ENCODE measurements around the gene ZDHHC20.

- no peak for TF ChIP-seq POLR2A (IDR thresholded peaks at IDR 0.05)
- TF ChIP-seq, protein P1, sequence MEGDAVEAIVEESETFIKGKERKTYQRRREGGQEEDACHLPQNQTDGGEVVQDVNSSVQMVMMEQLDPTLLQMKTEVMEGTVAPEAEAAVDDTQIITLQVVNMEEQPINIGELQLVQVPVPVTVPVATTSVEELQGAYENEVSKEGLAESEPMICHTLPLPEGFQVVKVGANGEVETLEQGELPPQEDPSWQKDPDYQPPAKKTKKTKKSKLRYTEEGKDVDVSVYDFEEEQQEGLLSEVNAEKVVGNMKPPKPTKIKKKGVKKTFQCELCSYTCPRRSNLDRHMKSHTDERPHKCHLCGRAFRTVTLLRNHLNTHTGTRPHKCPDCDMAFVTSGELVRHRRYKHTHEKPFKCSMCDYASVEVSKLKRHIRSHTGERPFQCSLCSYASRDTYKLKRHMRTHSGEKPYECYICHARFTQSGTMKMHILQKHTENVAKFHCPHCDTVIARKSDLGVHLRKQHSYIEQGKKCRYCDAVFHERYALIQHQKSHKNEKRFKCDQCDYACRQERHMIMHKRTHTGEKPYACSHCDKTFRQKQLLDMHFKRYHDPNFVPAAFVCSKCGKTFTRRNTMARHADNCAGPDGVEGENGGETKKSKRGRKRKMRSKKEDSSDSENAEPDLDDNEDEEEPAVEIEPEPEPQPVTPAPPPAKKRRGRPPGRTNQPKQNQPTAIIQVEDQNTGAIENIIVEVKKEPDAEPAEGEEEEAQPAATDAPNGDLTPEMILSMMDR (IDR thresholded peaks at IDR 0.05) = no peak
Observed at GRCh38 chr13:21385710-21386109, 73.4 kb downstream of the ZDHHC20 start.
